Stromal cell of bone marrow (primary cell): ENCODE results near the gene HSPA12A.

Source experiments
- DNase-seq: peaks from one replicate; pipeline ENCODE4 v3.0.0-alpha.2; 2012; ENCODE audit warnings: low read depth

The HSPA12A gene

DNA sequence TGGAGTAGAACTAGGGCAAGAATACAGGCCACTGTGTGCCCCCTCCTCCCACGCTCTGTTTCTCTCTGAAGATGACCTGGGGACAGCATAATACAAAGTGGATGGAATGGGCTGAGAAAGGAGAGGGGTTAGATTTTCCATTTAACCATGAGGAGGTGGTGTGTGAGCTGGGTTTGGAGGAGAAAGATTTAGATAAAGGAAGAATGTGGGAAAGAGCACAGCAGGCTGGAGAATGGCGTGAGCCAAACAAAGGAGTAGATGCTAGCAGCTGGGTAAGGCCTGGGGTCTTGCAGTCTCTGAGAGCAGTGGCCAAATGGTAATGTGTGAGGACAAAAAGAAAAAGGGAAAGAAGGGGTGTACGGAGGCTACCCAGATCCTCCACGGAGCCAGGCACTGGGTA lies 113.0 kb downstream of the HSPA12A start:
- no peak for DNase-seq

DNA sequence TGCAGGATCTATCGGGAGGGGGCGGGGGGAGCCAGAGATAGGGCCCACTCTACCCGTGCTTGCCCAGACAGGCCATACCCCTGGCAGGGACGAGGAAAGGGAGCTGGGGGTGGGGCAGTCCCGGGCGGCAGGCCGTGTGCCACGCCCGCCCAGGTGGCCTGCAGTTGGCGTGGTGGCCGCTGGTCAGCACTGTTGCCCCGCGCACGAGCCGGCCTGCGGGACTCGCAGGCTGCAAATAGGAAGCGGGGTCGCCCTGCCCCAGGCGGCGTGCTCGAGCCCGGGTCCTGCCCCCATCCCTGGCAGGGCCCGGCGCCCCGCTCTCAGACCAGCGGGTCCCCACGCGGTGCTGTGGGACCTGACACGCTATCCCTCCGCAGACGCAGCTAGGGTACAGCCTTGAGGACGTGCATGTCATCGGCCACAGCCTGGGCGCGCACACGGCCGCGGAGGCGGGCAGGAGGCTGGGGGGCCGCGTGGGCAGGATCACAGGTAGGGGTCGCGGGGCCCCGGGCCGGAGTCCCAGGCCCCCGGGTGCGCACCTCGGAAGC lies 114.9 kb downstream of the HSPA12A start:
- no peak for DNase-seq

DNA sequence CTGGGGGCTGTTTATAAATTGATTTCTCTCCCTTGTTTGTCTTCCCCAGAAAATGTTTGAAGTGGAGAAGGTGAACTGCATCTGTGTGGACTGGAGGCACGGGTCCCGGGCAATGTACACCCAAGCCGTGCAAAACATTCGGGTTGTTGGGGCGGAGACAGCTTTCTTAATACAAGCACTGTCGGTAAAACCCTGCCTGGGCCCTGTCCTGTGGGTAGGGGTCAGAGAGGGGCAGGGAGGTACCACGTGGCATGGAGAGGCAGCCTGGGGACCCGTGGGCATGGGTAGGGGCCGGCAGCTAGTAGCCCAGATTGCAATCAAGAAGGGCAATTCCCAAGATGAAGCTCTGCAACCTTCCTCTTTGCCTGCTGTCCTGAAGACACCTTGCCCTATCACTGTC lies 115.6 kb downstream of the HSPA12A start:
- no peak for DNase-seq

DNA sequence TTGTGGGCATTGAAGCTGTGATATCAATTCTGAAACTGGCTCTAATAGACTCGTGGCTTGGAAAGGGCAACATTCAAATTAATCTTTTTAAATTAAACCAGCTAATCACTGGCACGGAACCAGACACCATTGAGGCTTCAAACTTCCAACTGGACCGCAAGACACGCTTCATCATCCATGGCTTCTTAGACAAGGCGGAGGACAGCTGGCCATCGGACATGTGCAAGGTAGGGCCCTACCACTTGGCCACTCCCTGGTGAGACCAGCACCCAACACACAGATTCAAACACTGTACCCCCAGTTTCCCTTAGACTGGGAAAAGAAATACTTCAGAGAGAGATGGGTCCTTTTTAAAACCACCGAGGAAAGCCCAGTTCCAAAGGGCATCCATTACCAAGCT lies 116.5 kb downstream of the HSPA12A start:
- DNase-seq: no peak

DNA sequence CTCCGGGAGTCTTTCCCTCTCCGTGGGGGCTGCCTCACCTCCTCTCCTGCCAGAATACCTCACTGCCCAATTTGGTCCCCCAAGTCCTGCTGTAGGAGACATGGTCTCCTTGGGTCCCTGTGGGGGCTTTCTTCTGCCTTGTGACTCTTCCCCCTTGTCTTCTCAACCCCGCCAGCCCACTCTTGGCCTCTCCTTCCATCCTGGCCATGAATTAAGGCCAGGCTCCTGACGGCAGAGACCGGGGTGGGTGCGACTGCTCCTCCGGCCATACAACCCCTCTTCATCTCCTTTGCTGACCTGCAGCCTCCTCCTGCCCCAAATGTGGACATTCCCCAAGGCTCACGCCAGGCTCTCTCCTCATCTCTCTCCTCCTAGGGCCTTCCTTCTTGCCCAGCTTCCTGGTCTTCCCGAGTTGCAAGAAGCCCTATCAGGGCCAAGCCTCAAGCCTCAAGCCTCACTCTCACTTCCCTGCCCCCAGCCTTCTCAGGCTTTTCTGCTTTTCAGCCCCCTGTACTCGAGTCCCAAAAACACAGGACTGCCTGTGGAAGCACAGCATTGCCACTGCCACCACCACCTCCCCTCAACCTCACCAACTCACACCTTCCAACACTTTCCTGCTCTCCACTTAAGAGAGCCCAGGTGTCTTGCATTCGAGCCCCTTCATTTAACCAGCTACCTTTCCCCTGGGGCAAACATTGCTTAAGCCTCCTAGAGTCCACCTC lies 120.3 kb downstream of the HSPA12A start:
- no peak for DNase-seq

DNA sequence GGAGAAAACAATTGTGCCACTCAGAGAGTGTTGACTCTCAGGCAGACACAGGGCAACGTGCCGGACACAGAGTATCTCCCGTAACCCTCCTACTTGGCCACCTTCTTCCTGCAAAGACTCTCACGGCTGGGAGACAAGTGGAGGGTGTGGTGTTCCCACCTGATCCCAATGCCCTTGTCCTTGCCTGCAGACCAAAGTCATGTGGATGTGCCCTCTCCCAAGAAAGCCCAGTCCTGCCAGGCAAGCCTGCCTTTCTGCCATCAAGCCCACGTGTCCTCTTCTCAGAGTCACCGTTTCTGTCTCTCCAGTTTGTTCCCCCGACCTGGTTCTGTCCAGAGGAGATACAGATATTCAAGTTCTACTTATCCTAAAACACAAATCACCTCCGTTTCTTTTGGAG lies 120.9 kb downstream of the HSPA12A start:
- DNase-seq: no peak
